Osteoblast (primary cell): ENCODE measurements around the gene ROCK2. TPM values are rescaled to one million over a fixed set of nuclear protein-coding genes. Genes with fewer than 3 reads are reported as not detected.

ENCODE experiments used
- DNase-seq: peaks from one replicate; pipeline ENCODE4 v3.0.0; 2011; ENCODE audit warnings: low spot score, mixed read lengths; ENCODE audit not compliant: insufficient read length; ENCODE audit errors: missing footprints
- H2AFZ ChIP-seq: 2 replicates; pipeline ENCODE4 v1.6.0; 2011; ENCODE audit warnings: mild to moderate bottlenecking, low read length
- H3K27ac ChIP-seq: 2 replicates; pipeline ENCODE4 v1.5.1; 2011; ENCODE audit warnings: mild to moderate bottlenecking, low read depth, low read length, moderate library complexity
- H3K27me3 ChIP-seq: 2 replicates; pipeline ENCODE4 v1.6.0; 2012; ENCODE audit warnings: mild to moderate bottlenecking, control low read depth, inconsistent platforms, low read length, moderate library complexity; ENCODE audit not compliant: insufficient read depth
- H3K36me3 ChIP-seq: 2 replicates; pipeline ENCODE4 v1.5.1; 2011; ENCODE audit warnings: mild to moderate bottlenecking, low read length, control low read depth, moderate library complexity; ENCODE audit not compliant: insufficient read depth
- H3K4me1 ChIP-seq: 2 replicates; pipeline ENCODE4 v1.5.1; 2011; ENCODE audit warnings: mild to moderate bottlenecking, low read length, control low read depth, moderate library complexity; ENCODE audit not compliant: insufficient read depth
- H3K4me2 ChIP-seq: 2 replicates; pipeline ENCODE4 v1.6.0; 2011; ENCODE audit warnings: mild to moderate bottlenecking, low read length; ENCODE audit not compliant: insufficient read depth
- H3K4me3 ChIP-seq: fragments of 200-600 bp; sonication (generic); 3 replicates; pipeline ENCODE4 v1.5.1; 2012; ENCODE audit warnings: mild to moderate bottlenecking, low read length, inconsistent platforms; ENCODE audit not compliant: insufficient read depth
- H3K79me2 ChIP-seq: 2 replicates; pipeline ENCODE4 v1.6.0; 2012; ENCODE audit warnings: mild to moderate bottlenecking, low read length, control low read depth, inconsistent platforms; ENCODE audit not compliant: insufficient read depth
- H3K9me3 ChIP-seq: 2 replicates; pipeline ENCODE4 v1.5.1; 2011; ENCODE audit warnings: low read depth, low read length, control low read depth
- H4K20me1 ChIP-seq: 2 replicates; pipeline ENCODE4 v1.6.0; 2012; ENCODE audit warnings: mild to moderate bottlenecking, low read length, control low read depth; ENCODE audit not compliant: insufficient read depth
- CTCF ChIP-seq: IDR thresholded peaks from 2 replicates; pipeline ENCODE4 v1.5.1; 2011; ENCODE audit warnings: mild to moderate bottlenecking, low read depth, low read length, moderate library complexity; ENCODE audit errors: extremely low read depth
- total RNA-seq: library from RNA; depleted of rRNA; stranded (reverse); fragments of >200 nt; gene quantifications from 2 replicates; pipeline ENCODE4 v1.2.3, GENCODE V29; 2012

Gene ROCK2
- total RNA-seq, 1 donor, result 59.7 TPM

- H3K79me2 ChIP-seq, result no peaks in the 10 kb centered on the region
- no peak for TF ChIP-seq CTCF
- peaks cover 9% of the 10 kb centered on the region for H3K4me1 ChIP-seq
- no peak overlapping the region for H3K4me3 ChIP-seq
- DNase-seq, result no peak
- H3K4me2 ChIP-seq, result no peak overlapping the region
- no peaks in the 10 kb centered on the region for H4K20me1 ChIP-seq
- no peak overlapping the region for H3K27ac ChIP-seq
- H2AFZ ChIP-seq, result no peak overlapping the region
- peaks cover 19% of the 10 kb centered on the region for H3K36me3 ChIP-seq
- H3K9me3 ChIP-seq, result no peaks in the 10 kb centered on the region
- H3K27me3 ChIP-seq, result no peaks in the 10 kb centered on the region
These were observed 161.5 kb downstream of the ROCK2 start for GRCh38 chr2:11182951-11183350.

GRCh38 chr2:11180653-11181052 lies 163.8 kb downstream of the ROCK2 start:
- no peak overlapping the region for H3K27ac ChIP-seq
- no peak overlapping the region for H2AFZ ChIP-seq
- H3K9me3 ChIP-seq, result no peaks in the 10 kb centered on the region
- H3K27me3 ChIP-seq, result no peaks in the 10 kb centered on the region
- DNase-seq, result no peak
- H3K4me1 ChIP-seq, result peaks cover 8% of the 10 kb centered on the region
- peaks cover 14% of the 10 kb centered on the region for H3K36me3 ChIP-seq
- H3K79me2 ChIP-seq, result no peaks in the 10 kb centered on the region
- H3K4me3 ChIP-seq, result no peak overlapping the region
- no peak overlapping the region for H3K4me2 ChIP-seq
- H4K20me1 ChIP-seq, result no peaks in the 10 kb centered on the region
- no peak for TF ChIP-seq CTCF

- peaks cover 16% of the 10 kb centered on the region for H3K4me1 ChIP-seq
- peaks cover 14% of the 10 kb centered on the region for H3K36me3 ChIP-seq
- H3K27ac ChIP-seq, result no peak overlapping the region
- H3K79me2 ChIP-seq, result no peaks in the 10 kb centered on the region
- no peak for TF ChIP-seq CTCF
- H3K9me3 ChIP-seq, result no peaks in the 10 kb centered on the region
- DNase-seq, result no peak
- H3K4me2 ChIP-seq, result no peak overlapping the region
- H3K4me3 ChIP-seq, result no peak overlapping the region
- H3K27me3 ChIP-seq, result no peaks in the 10 kb centered on the region
- H2AFZ ChIP-seq, result no peak overlapping the region
- H4K20me1 ChIP-seq, result no peaks in the 10 kb centered on the region
These were observed 164.5 kb downstream of the ROCK2 start for GRCh38 chr2:11179899-11180298.

- H3K4me3 ChIP-seq, result no peak overlapping the region
- peaks cover 14% of the 10 kb centered on the region for H3K36me3 ChIP-seq
- no peak for TF ChIP-seq CTCF
- no peak for DNase-seq
- H3K9me3 ChIP-seq, result no peaks in the 10 kb centered on the region
- H3K79me2 ChIP-seq, result no peaks in the 10 kb centered on the region
- H3K4me2 ChIP-seq, result no peak overlapping the region
- peaks cover 17% of the 10 kb centered on the region for H3K4me1 ChIP-seq
- no peaks in the 10 kb centered on the region for H3K27me3 ChIP-seq
- H4K20me1 ChIP-seq, result no peaks in the 10 kb centered on the region
- no peak overlapping the region for H3K27ac ChIP-seq
- no peak overlapping the region for H2AFZ ChIP-seq
These were observed 165.2 kb downstream of the ROCK2 start for GRCh38 chr2:11179196-11179595.
